NK-92 treated with Interleukin-12 subunit alpha and Interleukin-12 subunit beta, amount 100 ng/mL, for 24 hours (cell line): ENCODE measurements around the gene RPL10.
A peak's percentile ranks its signal among the peaks of the same experiment; 100 is the strongest.

Experiments used
- DNase-seq: peaks from one replicate; lab custom pipeline; 2025; lab: John Stamatoyannopoulos, UW

The RPL10 gene

GRCh38 chrX:154430916-154431315 lies 32.7 kb downstream of the RPL10 start:
- DNase-seq = no peak

- DNase-seq = no peak
These were observed 33.2 kb downstream of the RPL10 start for GRCh38 chrX:154431341-154431740.

GRCh38 chrX:154432210-154432609 lies 34.0 kb downstream of the RPL10 start:
- no peak for DNase-seq

GRCh38 chrX:154433605-154434004 lies 35.4 kb downstream of the RPL10 start:
- DNase-seq = no peak

GRCh38 chrX:154434394-154435168 lies 36.4 kb downstream of the RPL10 start:
- DNase-seq = no peak

GRCh38 chrX:154435171-154435733 lies 37.1 kb downstream of the RPL10 start:
- DNase-seq = no peak

- no peak for DNase-seq
These were observed 38.3 kb downstream of the RPL10 start for GRCh38 chrX:154436374-154436982.

GRCh38 chrX:154436983-154437752 lies 39.0 kb downstream of the RPL10 start, which contains the start of gene GDI1:
Gene GDI1 (plus strand): TSS chrX:154437154. CDS start chrX:154437255, 101 bp downstream.
- DNase-seq = no peak

GRCh38 chrX:154437971-154438893 lies 40.1 kb downstream of the RPL10 start:
- no peak for DNase-seq

- no peak for DNase-seq
These were observed 41.7 kb downstream of the RPL10 start for GRCh38 chrX:154439841-154440240.

GRCh38 chrX:154440623-154441357 lies 42.6 kb downstream of the RPL10 start:
- no peak for DNase-seq

- no peak for DNase-seq
These were observed 43.4 kb downstream of the RPL10 start for GRCh38 chrX:154441564-154441963.

- no peak for DNase-seq
These were observed 44.0 kb downstream of the RPL10 start for GRCh38 chrX:154441984-154442707.

- no peak for DNase-seq
These were observed 45.3 kb downstream of the RPL10 start for GRCh38 chrX:154443479-154443910.

- peak; percentile 53 for DNase-seq
These were observed 46.0 kb downstream of the RPL10 start, which contains the start of gene FAM50A for GRCh38 chrX:154443992-154444754. Gene FAM50A (plus strand): TSS chrX:154444141. CDS start chrX:154444236, 95 bp downstream.

GRCh38 chrX:154444755-154445246 lies 46.6 kb downstream of the RPL10 start:
- DNase-seq = no peak

GRCh38 chrX:154445776-154446175 lies 47.6 kb downstream of the RPL10 start:
- no peak for DNase-seq

GRCh38 chrX:154446430-154446829 lies 48.3 kb downstream of the RPL10 start:
- DNase-seq = no peak

GRCh38 chrX:154448484-154448883 lies 50.3 kb downstream of the RPL10 start:
- no peak for DNase-seq
